ENCODE results near the gene C22orf31.
"Not testable (repeated sequence)": the region's sequence is repeated elsewhere in the genome, so short reads cannot be mapped to it uniquely, and the experiment has no call there.

C22orf31 gene

GRCh38 chr22:29049655-29050263 is 11.9 kb downstream of the C22orf31 start:
- no peaks in the 10 kb centered on the region for H3K9me3 ChIP-seq (ENCODE audit: control insufficient read depth, low read depth, low read length)
- no peak overlapping the region for H3K4me3 ChIP-seq (ENCODE audit: low read length)
- H3K36me3 ChIP-seq (ENCODE audit: control insufficient read depth, low read depth, low read length), result peaks cover 56% of the 10 kb centered on the region
- peaks cover 18% of the 10 kb centered on the region for H3K4me1 ChIP-seq (ENCODE audit: control insufficient read depth, low read depth, low read length)
- H3K9ac ChIP-seq (ENCODE audit: low read length), result no peak overlapping the region
- no peaks in the 10 kb centered on the region for H3K27me3 ChIP-seq (ENCODE audit: control insufficient read depth, insufficient read depth, low read length)
- no peak overlapping the region for H3K27ac ChIP-seq (ENCODE audit: low read length)

- H3K9ac ChIP-seq (ENCODE audit: low read length), result no peak overlapping the region
- no peaks in the 10 kb centered on the region for H3K27me3 ChIP-seq (ENCODE audit: control insufficient read depth, insufficient read depth, low read length)
- H3K4me3 ChIP-seq (ENCODE audit: low read length), result no peak overlapping the region
- H3K27ac ChIP-seq (ENCODE audit: low read length), result no peak overlapping the region
- H3K9me3 ChIP-seq (ENCODE audit: control insufficient read depth, low read depth, low read length), result no peaks in the 10 kb centered on the region
- peaks cover 60% of the 10 kb centered on the region for H3K36me3 ChIP-seq (ENCODE audit: control insufficient read depth, low read depth, low read length)
- peaks cover 11% of the 10 kb centered on the region for H3K4me1 ChIP-seq (ENCODE audit: control insufficient read depth, low read depth, low read length)
Observed at GRCh38 chr22:29048822-29049654, 12.6 kb downstream of the C22orf31 start.

GRCh38 chr22:29044657-29045176 is 16.9 kb downstream of the C22orf31 start:
- no peak overlapping the region for H3K9ac ChIP-seq (ENCODE audit: low read length)
- H3K36me3 ChIP-seq (ENCODE audit: control insufficient read depth, low read depth, low read length), result peaks cover 55% of the 10 kb centered on the region
- H3K4me3 ChIP-seq (ENCODE audit: low read length), result no peak overlapping the region
- H3K9me3 ChIP-seq (ENCODE audit: control insufficient read depth, low read depth, low read length), result no peaks in the 10 kb centered on the region
- H3K27ac ChIP-seq (ENCODE audit: low read length), result no peak overlapping the region
- no peaks in the 10 kb centered on the region for H3K4me1 ChIP-seq (ENCODE audit: control insufficient read depth, low read depth, low read length)
- H3K27me3 ChIP-seq (ENCODE audit: control insufficient read depth, insufficient read depth, low read length), result no peaks in the 10 kb centered on the region

- no peaks in the 10 kb centered on the region for H3K4me1 ChIP-seq (ENCODE audit: control insufficient read depth, low read depth, low read length)
- H3K27me3 ChIP-seq (ENCODE audit: control insufficient read depth, insufficient read depth, low read length), result no peaks in the 10 kb centered on the region
- no peak overlapping the region for H3K27ac ChIP-seq (ENCODE audit: low read length)
- H3K9ac ChIP-seq (ENCODE audit: low read length), result no peak overlapping the region
- H3K9me3 ChIP-seq (ENCODE audit: control insufficient read depth, low read depth, low read length), result no peaks in the 10 kb centered on the region
- no peak overlapping the region for H3K4me3 ChIP-seq (ENCODE audit: low read length)
- H3K36me3 ChIP-seq (ENCODE audit: control insufficient read depth, low read depth, low read length), result peaks cover 48% of the 10 kb centered on the region
Observed at GRCh38 chr22:29043906-29044575, 17.6 kb downstream of the C22orf31 start.

- Histone ChIP-seq H3K9ac (ENCODE audit: low read length) (no peak overlapping the region), H3K27me3 (ENCODE audit: control insufficient read depth, insufficient read depth, low read length) (no peaks in the 10 kb centered on the region), H3K36me3 (ENCODE audit: control insufficient read depth, low read depth, low read length) (peaks cover 23% of the 10 kb centered on the region), H3K4me3 (ENCODE audit: low read length) (no peak overlapping the region), H3K4me1 (ENCODE audit: control insufficient read depth, low read depth, low read length) (no peaks in the 10 kb centered on the region), H3K9me3 (ENCODE audit: control insufficient read depth, low read depth, low read length) (no peaks in the 10 kb centered on the region), H3K27ac (ENCODE audit: low read length) (no peak overlapping the region)
Observed at GRCh38 chr22:29041408-29041807, 20.2 kb downstream of the C22orf31 start.

- no peaks in the 10 kb centered on the region for H3K27me3 ChIP-seq (ENCODE audit: control insufficient read depth, insufficient read depth, low read length)
- no peak overlapping the region for H3K27ac ChIP-seq (ENCODE audit: low read length)
- no peak overlapping the region for H3K9ac ChIP-seq (ENCODE audit: low read length)
- no peak overlapping the region for H3K4me3 ChIP-seq (ENCODE audit: low read length)
- no peaks in the 10 kb centered on the region for H3K9me3 ChIP-seq (ENCODE audit: control insufficient read depth, low read depth, low read length)
- H3K36me3 ChIP-seq (ENCODE audit: control insufficient read depth, low read depth, low read length), result peaks cover 16% of the 10 kb centered on the region
- no peaks in the 10 kb centered on the region for H3K4me1 ChIP-seq (ENCODE audit: control insufficient read depth, low read depth, low read length)
Observed at GRCh38 chr22:29040385-29041275, 21.0 kb downstream of the C22orf31 start.

- not testable (repeated sequence) for H3K27ac ChIP-seq (ENCODE audit: low read length); H3K4me3 ChIP-seq (ENCODE audit: low read length); H3K9me3 ChIP-seq (ENCODE audit: control insufficient read depth, low read depth, low read length); H3K4me1 ChIP-seq (ENCODE audit: control insufficient read depth, low read depth, low read length); H3K27me3 ChIP-seq (ENCODE audit: control insufficient read depth, insufficient read depth, low read length); H3K9ac ChIP-seq (ENCODE audit: low read length)
- H3K36me3 ChIP-seq (ENCODE audit: control insufficient read depth, low read depth, low read length), result peaks cover 11% of the 10 kb centered on the region
Observed at GRCh38 chr22:29039684-29040083, 21.9 kb downstream of the C22orf31 start.

- H3K4me1 ChIP-seq (ENCODE audit: control insufficient read depth, low read depth, low read length), result no peaks in the 10 kb centered on the region
- no peak overlapping the region for H3K4me3 ChIP-seq (ENCODE audit: low read length)
- H3K27me3 ChIP-seq (ENCODE audit: control insufficient read depth, insufficient read depth, low read length), result no peaks in the 10 kb centered on the region
- H3K9ac ChIP-seq (ENCODE audit: low read length), result no peak overlapping the region
- H3K9me3 ChIP-seq (ENCODE audit: control insufficient read depth, low read depth, low read length), result no peaks in the 10 kb centered on the region
- peaks cover 7% of the 10 kb centered on the region for H3K36me3 ChIP-seq (ENCODE audit: control insufficient read depth, low read depth, low read length)
- H3K27ac ChIP-seq (ENCODE audit: low read length), result no peak overlapping the region
Observed at GRCh38 chr22:29039148-29039547, 22.5 kb downstream of the C22orf31 start.

GRCh38 chr22:29037340-29037932 is 24.2 kb downstream of the C22orf31 start:
- Histone ChIP-seq H3K27ac (ENCODE audit: low read length) (no peak overlapping the region), H3K4me3 (ENCODE audit: low read length) (no peak overlapping the region), H3K4me1 (ENCODE audit: control insufficient read depth, low read depth, low read length) (peaks cover 2% of the 10 kb centered on the region)

GRCh38 chr22:29032584-29032983 is 29.0 kb downstream of the C22orf31 start:
- Histone ChIP-seq H3K27me3 (ENCODE audit: control insufficient read depth, insufficient read depth, low read length) (no peaks in the 10 kb centered on the region), H3K4me1 (ENCODE audit: control insufficient read depth, low read depth, low read length) (peaks cover 30% of the 10 kb centered on the region), H3K36me3 (ENCODE audit: control insufficient read depth, low read depth, low read length) (no peaks in the 10 kb centered on the region), H3K9ac (ENCODE audit: low read length) (no peak overlapping the region), H3K27ac (ENCODE audit: low read length) (no peak overlapping the region), H3K9me3 (ENCODE audit: control insufficient read depth, low read depth, low read length) (no peaks in the 10 kb centered on the region), H3K4me3 (ENCODE audit: low read length) (no peak overlapping the region)

More at GRCh38 chr22:29037340-29037932, 24.2 kb downstream of the C22orf31 start:
- Histone ChIP-seq H3K36me3 (ENCODE audit: control insufficient read depth, low read depth, low read length) (no peaks in the 10 kb centered on the region), H3K27me3 (ENCODE audit: control insufficient read depth, insufficient read depth, low read length) (no peaks in the 10 kb centered on the region), H3K9me3 (ENCODE audit: control insufficient read depth, low read depth, low read length) (no peaks in the 10 kb centered on the region), H3K9ac (ENCODE audit: low read length) (no peak overlapping the region)

All from iPS-18a (cell line).